H1 (cell line): ENCODE results near the gene CRX. TPM values are rescaled to one million over a fixed set of nuclear protein-coding genes. Genes with fewer than 3 reads are reported as not detected.
A peak's percentile ranks its signal among the peaks of the same experiment; 100 is the strongest.

ENCODE experiments used
- CTCF ChIA-PET: fragments of 300-600 bp; sonication (Branson Sonifier 250); formaldehyde crosslinking; loops from one replicate; lab custom pipeline; 2021; ENCODE audit not compliant: partially characterized antibody; lab: Charles Lee
- POLR2A ChIA-PET: fragments of 300-600 bp; sonication (Branson Sonifier 250); formaldehyde crosslinking; loops from one replicate; lab custom pipeline; 2021; ENCODE audit warnings: inconsistent platforms; ENCODE audit not compliant: partially characterized antibody; lab: Charles Lee
- DNase-seq, 2 experiments: peaks; one replicate each; pipeline versions ENCODE4 v3.0.0 to v3.0.0-alpha.2; 2010 to 2022; ENCODE audit warnings: low spot score in 2 of 2, low read depth in 1 of 2, mixed read lengths in 1 of 2
- FAIRE-seq: peaks from 2 replicates; lab custom pipeline; 2011; peaks lifted over from hg19 to GRCh38; lab: Jason Lieb, UNC
- H2AFZ ChIP-seq: 2 replicates; pipeline ENCODE4 v1.8.1; 2012; ENCODE audit warnings: low read length, inconsistent platforms
- H2AK5ac ChIP-seq: 2 replicates; pipeline ENCODE4 v1.6.1; 2013; ENCODE audit warnings: low read depth, low read length
- H2BK120ac ChIP-seq: replicated peaks from 2 replicates; pipeline ENCODE3; 2013; ENCODE audit warnings: low read depth, low read length, inconsistent platforms
- H2BK12ac ChIP-seq: 2 replicates; pipeline ENCODE4 v1.6.1; 2013; ENCODE audit warnings: low read depth, low read length
- H2BK15ac ChIP-seq: 2 replicates; pipeline ENCODE4 v1.6.1; 2013; ENCODE audit warnings: low read length
- H2BK20ac ChIP-seq: 2 replicates; pipeline ENCODE4 v1.6.1; 2013; ENCODE audit warnings: low read length
- H2BK5ac ChIP-seq: 2 replicates; pipeline ENCODE4 v1.6.1; 2013; ENCODE audit warnings: low read depth, low read length
- H3K14ac ChIP-seq: 2 replicates; pipeline ENCODE4 v1.6.1; 2013; ENCODE audit warnings: inconsistent platforms; ENCODE audit not compliant: insufficient read length
- H3K18ac ChIP-seq: 2 replicates; pipeline ENCODE4 v1.6.1; 2013; ENCODE audit warnings: low read length; ENCODE audit errors: extremely low read depth
- H3K23ac ChIP-seq: 2 replicates; pipeline ENCODE4 v1.6.1; 2013; ENCODE audit warnings: inconsistent platforms; ENCODE audit not compliant: insufficient read length
- H3K23me2 ChIP-seq: 2 replicates; pipeline ENCODE4 v1.6.1; 2013; ENCODE audit warnings: low read depth, low read length
- H3K27ac ChIP-seq: 2 replicates; pipeline ENCODE4 v1.6.1; 2011; ENCODE audit warnings: low read depth, low read length, inconsistent platforms
- H3K27me3 ChIP-seq, 4 experiments: replicated peaks in 1 of 4; 1 replicate in 1 of 4; 2 replicates in 3 of 4; pipeline versions ENCODE4 v1.6.1 to v1.8.1; 2011 to 2013; ENCODE audit warnings: low read length in 3 of 4, mild to moderate bottlenecking in 3 of 4, inconsistent platforms in 2 of 4, mixed read lengths in 2 of 4, moderate library complexity in 1 of 4; ENCODE audit not compliant: control insufficient read depth in 3 of 4, insufficient read depth in 3 of 4; ENCODE audit errors: extremely low read depth in 1 of 4
- H3K36me3 ChIP-seq, 4 experiments: 2 replicates each; pipeline versions ENCODE4 v1.6.1 to v1.8.1; 2011 to 2013; ENCODE audit warnings: mild to moderate bottlenecking in 4 of 4, low read length in 3 of 4, moderate library complexity in 2 of 4, control low read depth in 1 of 4, inconsistent platforms in 1 of 4; ENCODE audit not compliant: insufficient read depth in 4 of 4, control insufficient read depth in 2 of 4
- H3K4ac ChIP-seq: replicated peaks from 2 replicates; pipeline ENCODE3; 2013; ENCODE audit warnings: low read length, low read depth, mixed read lengths, inconsistent platforms; ENCODE audit not compliant: insufficient read length
- H3K4me1 ChIP-seq, 4 experiments: replicated peaks in 1 of 4; 1 replicate in 1 of 4; 2 replicates in 3 of 4; pipeline versions ENCODE4 v1.6.1 to v1.8.1; 2011 to 2013; ENCODE audit warnings: low read length in 3 of 4, inconsistent platforms in 2 of 4, mixed read lengths in 1 of 4; ENCODE audit not compliant: insufficient read depth in 4 of 4, control insufficient read depth in 3 of 4
- H3K4me2 ChIP-seq, 2 experiments: 2 replicates each; pipeline versions ENCODE4 v1.6.1 to v1.8.1; 2011 to 2013; ENCODE audit warnings: low read depth in 2 of 2, low read length in 2 of 2, control low read depth in 1 of 2, inconsistent platforms in 1 of 2, mild to moderate bottlenecking in 1 of 2; ENCODE audit not compliant: insufficient read depth in 1 of 2
- H3K4me3 ChIP-seq, 4 experiments: fragments of 200-600, 300-600 bp in 1 of 4; sonication (generic), shearing (Covaris generic), sonication (Bioruptor Twin) in 1 of 4; 2 replicates each; pipeline versions ENCODE4 v1.5.1 to v1.8.1; 2011 to 2016; ENCODE audit warnings: low read length in 4 of 4, low read depth in 3 of 4, control low read depth in 2 of 4, inconsistent platforms in 2 of 4, mild to moderate bottlenecking in 2 of 4, mixed read lengths in 1 of 4, moderate library complexity in 1 of 4; ENCODE audit not compliant: insufficient read depth in 2 of 4; ENCODE audit errors: extremely low read depth in 1 of 4
- H3K56ac ChIP-seq: replicated peaks from 2 replicates; pipeline ENCODE3; 2013; ENCODE audit warnings: low read depth, mild to moderate bottlenecking, mixed read lengths, low read length, inconsistent platforms; ENCODE audit not compliant: insufficient read length
- H3K79me1 ChIP-seq: 2 replicates; pipeline ENCODE4 v1.6.1; 2013; ENCODE audit warnings: low read depth, low read length, control low read depth
- H3K79me2 ChIP-seq, 2 experiments: 2 replicates each; pipeline versions ENCODE4 v1.6.1 to v1.8.1; 2012 to 2013; ENCODE audit warnings: low read length in 2 of 2, mild to moderate bottlenecking in 2 of 2, inconsistent platforms in 1 of 2; ENCODE audit not compliant: insufficient read depth in 2 of 2, control insufficient read depth in 1 of 2
- H3K9ac ChIP-seq, 4 experiments: replicated peaks in 1 of 4; 1 replicate in 1 of 4; 2 replicates in 3 of 4; pipeline versions ENCODE4 v1.6.1 to v1.8.1; 2011 to 2013; ENCODE audit warnings: low read depth in 3 of 4, low read length in 3 of 4, control low read depth in 2 of 4, mild to moderate bottlenecking in 2 of 4, moderate library complexity in 2 of 4, inconsistent platforms in 1 of 4; ENCODE audit errors: extremely low read depth in 1 of 4
- H3K9me3 ChIP-seq, 2 experiments: 2 replicates each; pipeline versions ENCODE4 v1.6.1 to v1.8.1; 2012 to 2013; ENCODE audit warnings: mild to moderate bottlenecking in 2 of 2, moderate library complexity in 2 of 2, control low read depth in 1 of 2, inconsistent platforms in 1 of 2, low read depth in 1 of 2, low read length in 1 of 2, mixed read lengths in 1 of 2; ENCODE audit not compliant: insufficient read depth in 2 of 2
- H4K20me1 ChIP-seq, 2 experiments: replicated peaks in 1 of 2; 2 replicates each; pipeline versions ENCODE3 to v1.8.1; 2011 to 2013; ENCODE audit warnings: inconsistent platforms in 2 of 2, low read length in 2 of 2, mild to moderate bottlenecking in 1 of 2; ENCODE audit not compliant: insufficient read depth in 2 of 2, control insufficient read depth in 1 of 2
- H4K5ac ChIP-seq: 2 replicates; pipeline ENCODE4 v1.6.1; 2013; ENCODE audit warnings: low read length, low read depth, mixed read lengths, inconsistent platforms; ENCODE audit not compliant: insufficient read length
- H4K8ac ChIP-seq: 2 replicates; pipeline ENCODE4 v1.8.0; 2013; ENCODE audit warnings: mild to moderate bottlenecking, moderate library complexity, low read length, inconsistent platforms; ENCODE audit not compliant: insufficient read depth; ENCODE audit errors: extremely low read depth
- H4K91ac ChIP-seq: replicated peaks from 2 replicates; pipeline ENCODE3; 2013; ENCODE audit warnings: low read length, mixed read lengths, inconsistent platforms; ENCODE audit not compliant: insufficient read length
- RAD21 ChIP-seq, 2 experiments: IDR thresholded peaks in 1 of 2; conservative IDR thresholded peaks in 1 of 2; 2 replicates each; pipeline ENCODE4 v1.6.1; 2011; ENCODE audit warnings: low read depth in 2 of 2, low read length in 2 of 2, improper control_type of control experiment in 1 of 2, inconsistent platforms in 1 of 2, mild to moderate bottlenecking in 1 of 2, moderate library complexity in 1 of 2
- SP1 ChIP-seq: IDR thresholded peaks from 2 replicates; pipeline ENCODE4 v1.6.1; 2011; ENCODE audit warnings: low read depth, low read length
- WGBS, 2 experiments: shearing (Covaris generic) in 1 of 2; methylation state at CpG; one replicate each; pipeline versions ENCODE4 v1.1.6 to v1.1.7; 2013 to 2015; ENCODE audit warnings: low lambda C conversion rate in 2 of 2, mixed read lengths in 2 of 2, inconsistent platforms in 1 of 2, low coverage in 1 of 2, missing lambda C conversion rate in 1 of 2; ENCODE audit not compliant: insufficient replicate concordance in 2 of 2, insufficient coverage in 1 of 2, insufficient read length in 1 of 2; ENCODE audit errors: extremely low coverage in 1 of 2, missing lambda C conversion rate in 1 of 2; 5-methylcytosine and 5-hydroxymethylcytosine counted together
- polyA plus RNA-seq, 7 experiments: library from polyadenylated mRNA; depleted of rRNA in 3 of 7; stranded (reverse) in 5 of 7; unstranded in 2 of 7; fragments of >200 nt in 5 of 7; fragments of 200-250 nt in 2 of 7; gene quantifications; 1 replicate in 5 of 7; 2 replicates in 1 of 7; 4 replicates in 1 of 7; pipeline versions ENCODE4 v1.2.1 to v1.2.3, GENCODE V29; 2011 to 2013; ENCODE audit warnings: missing spikeins in 2 of 7, mixed read lengths in 2 of 7
- total RNA-seq: library from RNA; stranded (reverse); fragmentation: NEBNext Ultra II Directional; extraction: Animal tissue kit (Norgen Biotek cat#: 25700); gene quantifications from 2 replicates; pipeline ENCODE4 v1.2.1, GENCODE V29; 2021
- TF ChIP-seq, protein P1 (sequence below), 3 experiments: IDR thresholded peaks; 1 replicate in 2 of 3; 2 replicates in 1 of 3; pipeline versions ENCODE4 v1.5.1 to v1.6.1; 2011; ENCODE audit warnings: low read length in 3 of 3, mild to moderate bottlenecking in 3 of 3, inconsistent platforms in 2 of 3, low read depth in 1 of 3, moderate library complexity in 1 of 3; ENCODE audit not compliant: insufficient read depth in 1 of 3; ENCODE audit errors: control extremely low read depth in 1 of 3

CRX gene
- total and polyA plus RNA-seq, 2 of the 8 experiments (the other 6 are each of a cell fraction or from before 2014, with no cell fraction given) = 0.08 TPM; not detected in 1

GRCh38 chr19:47813304-47813994 is 8.3 kb upstream of the CRX start:
- Histone ChIP-seq H2AK5ac (no peak overlapping the region), H4K8ac (peak overlapping the region; percentile 68), H2BK120ac (no peak overlapping the region), H2BK20ac (no peak overlapping the region), H3K23me2 (peaks cover 4% of the 10 kb centered on the region; the same call in 1 of the 2 replicates), H4K5ac (no peak overlapping the region), H3K4me3 (no peak overlapping the region), H3K27ac (no peak overlapping the region), H3K9me3 (no peaks in the 10 kb centered on the region), H2BK15ac (no peak overlapping the region), H3K4ac (no peak overlapping the region), H3K79me2 (no peaks in the 10 kb centered on the region), H3K36me3 (no peaks in the 10 kb centered on the region), H3K27me3 (no peaks in the 10 kb centered on the region), H3K9ac (no peak overlapping the region), H3K18ac (no peak overlapping the region), H3K56ac (no peak overlapping the region), H4K20me1 (no peaks in the 10 kb centered on the region), H3K4me1 (no peaks in the 10 kb centered on the region; a peak in 2 of 7 replicates), H3K14ac (no peak overlapping the region), H2BK5ac (no peak overlapping the region), H3K79me1 (no peaks in the 10 kb centered on the region), H3K4me2 (no peak overlapping the region), H3K23ac (no peak overlapping the region), H2BK12ac (0 out of 2 replicates have a peak overlapping the region, but pooled peaks have one; percentile 9), H4K91ac (no peak overlapping the region), H2AFZ (no peak overlapping the region)
- TF ChIP-seq SP1 (no peak), RAD21 (IDR thresholded peaks at IDR 0.05 in 1 of 2, conservative IDR thresholded peaks at IDR 0.05 in 1 of 2; ENCODE audit: low read depth in 2 of 2, low read length in 2 of 2) (peak; percentile 68 to 78)
- TF ChIP-seq, protein P1, sequence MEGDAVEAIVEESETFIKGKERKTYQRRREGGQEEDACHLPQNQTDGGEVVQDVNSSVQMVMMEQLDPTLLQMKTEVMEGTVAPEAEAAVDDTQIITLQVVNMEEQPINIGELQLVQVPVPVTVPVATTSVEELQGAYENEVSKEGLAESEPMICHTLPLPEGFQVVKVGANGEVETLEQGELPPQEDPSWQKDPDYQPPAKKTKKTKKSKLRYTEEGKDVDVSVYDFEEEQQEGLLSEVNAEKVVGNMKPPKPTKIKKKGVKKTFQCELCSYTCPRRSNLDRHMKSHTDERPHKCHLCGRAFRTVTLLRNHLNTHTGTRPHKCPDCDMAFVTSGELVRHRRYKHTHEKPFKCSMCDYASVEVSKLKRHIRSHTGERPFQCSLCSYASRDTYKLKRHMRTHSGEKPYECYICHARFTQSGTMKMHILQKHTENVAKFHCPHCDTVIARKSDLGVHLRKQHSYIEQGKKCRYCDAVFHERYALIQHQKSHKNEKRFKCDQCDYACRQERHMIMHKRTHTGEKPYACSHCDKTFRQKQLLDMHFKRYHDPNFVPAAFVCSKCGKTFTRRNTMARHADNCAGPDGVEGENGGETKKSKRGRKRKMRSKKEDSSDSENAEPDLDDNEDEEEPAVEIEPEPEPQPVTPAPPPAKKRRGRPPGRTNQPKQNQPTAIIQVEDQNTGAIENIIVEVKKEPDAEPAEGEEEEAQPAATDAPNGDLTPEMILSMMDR (IDR thresholded peaks at IDR 0.05; ENCODE audit: control extremely low read depth in 1 of 3, insufficient read depth in 1 of 3, low read depth in 1 of 3, low read length in 3 of 3) = peak; percentile 70 to 91 (median 85)
- WGBS, 2 experiments = 42% methylated on average over 13 of the region's 17 CpGs; no CpG with 5 or more reads in 1 of the 2 experiments
- FAIRE-seq (no peak), DNase-seq (peak; percentile 78 to 99)
- ChIA-PET CTCF (interaction anchor here (0.7 to 4.0 kb wide), 17 partner anchors 10 to 750 kb away, joined by 3 to 31 read pairs (median 5); no protein-coding TSS in a partner anchor), POLR2A (interaction anchor here (1.5 to 1.6 kb wide), 2 partner anchors 36 to 61 kb away, joined by 4 read pairs; no protein-coding TSS in a partner anchor)
